HepG2 (cell line): ENCODE data around the gene LRRC51. TPM values are rescaled to one million over a fixed set of nuclear protein-coding genes. Genes with fewer than 3 reads are reported as not detected.
A peak's percentile ranks its signal among the peaks of the same experiment; 100 is the strongest.

Experiments
- BORCS8-MEF2B ChIP-seq: sonication (generic); formaldehyde crosslinking; IDR thresholded peaks from 2 replicates; pipeline ENCODE4 v1.8.0; 2022; ENCODE audit warnings: mild to moderate bottlenecking, missing genetic modification reagents
- ELF3 ChIP-seq: IDR thresholded peaks from 2 replicates; pipeline ENCODE4 v1.6.1; 2016; ENCODE audit warnings: missing genetic modification reagents, missing compliant biosample characterization
- IKZF4 ChIP-seq: sonication (generic); formaldehyde crosslinking; IDR thresholded peaks from 2 replicates; pipeline ENCODE4 v1.5.1; 2020; ENCODE audit warnings: borderline replicate concordance, mild to moderate bottlenecking, low read depth, missing genetic modification reagents; ENCODE audit errors: not compliant biosample characterization
- JDP2 ChIP-seq: sonication (generic); formaldehyde crosslinking; IDR thresholded peaks from 2 replicates; pipeline ENCODE4 v1.8.1; 2022; ENCODE audit warnings: missing genetic modification reagents, borderline replicate concordance
- KLF15 ChIP-seq: sonication (generic); formaldehyde crosslinking; IDR thresholded peaks from 2 replicates; pipeline ENCODE4 v1.8.1; 2023; ENCODE audit warnings: borderline replicate concordance, mild to moderate bottlenecking, inconsistent platforms, missing genetic modification reagents, mixed read lengths
- MAFK ChIP-seq, 2 experiments: IDR thresholded peaks in 1 of 2; conservative IDR thresholded peaks in 1 of 2; 2 replicates each; pipeline ENCODE4 v1.6.1; 2011; ENCODE audit warnings: improper control_type of control experiment in 2 of 2, low read length in 2 of 2
- NPAS2 ChIP-seq: sonication (generic); formaldehyde crosslinking; IDR thresholded peaks from 2 replicates; pipeline ENCODE4 v1.8.0; 2022; ENCODE audit warnings: mild to moderate bottlenecking, missing genetic modification reagents, borderline replicate concordance
- NR2F1 ChIP-seq, 2 experiments: fragments of 450-650 bp in 1 of 2; formaldehyde crosslinking in 1 of 2; IDR thresholded peaks; 2 replicates each; pipeline versions ENCODE4 v1.5.0 to v1.6.1; 2016 to 2020; ENCODE audit warnings: mild to moderate bottlenecking in 1 of 2, missing compliant biosample characterization in 1 of 2, missing genetic modification reagents in 1 of 2, moderate library complexity in 1 of 2
- RBAK ChIP-seq: sonication (generic); formaldehyde crosslinking; IDR thresholded peaks from 2 replicates; pipeline ENCODE4 v1.5.1; 2020; ENCODE audit warnings: mild to moderate bottlenecking, missing genetic modification reagents
- SCMH1 ChIP-seq: sonication (generic); formaldehyde crosslinking; IDR thresholded peaks from 2 replicates; pipeline ENCODE4 v1.9.0; 2021; ENCODE audit warnings: missing genetic modification reagents, mild to moderate bottlenecking, borderline replicate concordance
- SRSF1 ChIP-seq: fragments of 200-400 bp; formaldehyde crosslinking; optimal IDR thresholded peaks from 2 replicates; pipeline ENCODE3; 2017; ENCODE audit warnings: mild to moderate bottlenecking, low read depth, low read length, moderate library complexity
- ZNF17 ChIP-seq: sonication (generic); formaldehyde crosslinking; IDR thresholded peaks from 2 replicates; pipeline ENCODE4 v1.5.0; 2020; ENCODE audit warnings: mild to moderate bottlenecking, missing genetic modification reagents
- ZNF225 ChIP-seq: sonication (generic); formaldehyde crosslinking; IDR thresholded peaks from 2 replicates; pipeline ENCODE4 v1.4.0; 2020; ENCODE audit warnings: mild to moderate bottlenecking, missing genetic modification reagents
- ZNF275 ChIP-seq: sonication (generic); formaldehyde crosslinking; IDR thresholded peaks from 2 replicates; pipeline ENCODE4 v1.8.0; 2022; ENCODE audit warnings: missing genetic modification reagents, mild to moderate bottlenecking, inconsistent platforms, borderline replicate concordance
- ZNF335 ChIP-seq: sonication (generic); formaldehyde crosslinking; IDR thresholded peaks from 2 replicates; pipeline ENCODE4 v1.4.0; 2020; ENCODE audit warnings: missing genetic modification reagents
- ZNF512B ChIP-seq: sonication (generic); formaldehyde crosslinking; IDR thresholded peaks from 2 replicates; pipeline ENCODE4 v1.5.1; 2020; ENCODE audit warnings: missing genetic modification reagents, mild to moderate bottlenecking, borderline replicate concordance
- ZSCAN25 ChIP-seq: sonication (generic); formaldehyde crosslinking; IDR thresholded peaks from 2 replicates; pipeline ENCODE4 v1.8.0; 2022; ENCODE audit warnings: mild to moderate bottlenecking, missing genetic modification reagents
- polyA plus RNA-seq, 8 experiments: library from polyadenylated mRNA; depleted of rRNA in 3 of 8; stranded (reverse) in 7 of 8; unstranded in 1 of 8; fragments of >200 nt; fragmentation: Illumina TruSeq in 4 of 8; extraction: Trizol in 4 of 8; gene quantifications; 2 replicates each; pipeline versions ENCODE4 v1.2.1 to v1.2.3, GENCODE V29; 2011 to 2016; ENCODE audit warnings: low read depth in 4 of 8, missing spikeins in 1 of 8, mixed read lengths in 1 of 8; ENCODE audit not compliant: insufficient read depth in 1 of 8
- total RNA-seq, 5 experiments: library from RNA; depleted of rRNA; stranded (reverse); fragments of >200 nt; fragmentation: Illumina TruSeq; extraction: Trizol; gene quantifications; 2 replicates each; pipeline ENCODE4 v1.2.3, GENCODE V29; 2016; ENCODE audit warnings: low read depth in 1 of 5
- TF ChIP-seq, protein P1 (sequence below): sonication (generic); formaldehyde crosslinking; IDR thresholded peaks from 2 replicates; pipeline ENCODE4 v1.5.0; 2020; ENCODE audit warnings: missing genetic modification reagents
- TF ChIP-seq, protein P2 (sequence below): sonication (generic); formaldehyde crosslinking; IDR thresholded peaks from 2 replicates; pipeline ENCODE4 v1.4.0; 2020; ENCODE audit warnings: missing genetic modification reagents

Gene LRRC51
- total and polyA plus RNA-seq, 2 of the 13 experiments (the other 11 are each of a cell fraction or from before 2014, with no cell fraction given): 5.3 to 6.0 TPM

DNA sequence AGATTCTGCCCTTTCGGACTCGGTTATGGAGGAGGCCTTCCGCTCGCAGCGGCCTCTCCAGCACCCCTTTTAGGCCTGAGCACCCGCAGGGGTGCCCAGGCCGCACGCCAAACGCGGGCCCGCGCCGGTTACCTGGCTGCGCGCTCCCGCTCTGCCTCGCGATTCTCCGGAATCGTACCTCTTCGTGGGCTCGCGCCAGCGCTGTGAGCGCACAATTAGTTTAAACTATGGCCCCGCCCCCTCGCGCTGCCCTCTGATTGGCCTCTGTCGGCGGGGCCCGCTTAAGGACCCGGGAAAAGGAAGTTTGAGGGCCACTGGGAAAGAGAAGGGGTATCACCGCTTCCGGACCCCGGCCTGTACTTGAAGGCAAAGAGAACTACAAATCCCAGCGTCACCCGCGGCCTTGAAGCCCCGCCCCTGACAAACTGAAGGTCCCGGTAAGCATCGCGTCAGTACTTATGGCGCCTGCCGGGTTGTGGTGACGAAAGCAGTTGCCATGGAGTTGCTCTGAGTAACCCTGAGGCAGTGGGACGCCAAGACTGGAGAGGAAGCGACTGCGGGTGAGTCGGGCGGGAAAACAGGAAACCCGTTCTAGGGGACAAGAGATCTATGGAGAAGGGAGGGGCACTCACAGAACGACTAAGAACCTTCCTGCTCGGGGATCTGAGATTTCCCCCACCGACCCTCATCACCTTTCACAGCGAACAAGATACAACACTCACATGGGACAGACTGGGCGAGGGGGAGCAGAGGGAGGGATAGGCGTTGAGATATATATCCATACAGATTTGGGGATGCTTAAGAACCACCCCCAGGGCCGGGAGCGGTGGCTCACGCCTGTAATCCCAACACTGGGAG is at the start of gene LRRC51, which contains the start of gene NUMA1 (continued):
- TF ChIP-seq, protein P1, sequence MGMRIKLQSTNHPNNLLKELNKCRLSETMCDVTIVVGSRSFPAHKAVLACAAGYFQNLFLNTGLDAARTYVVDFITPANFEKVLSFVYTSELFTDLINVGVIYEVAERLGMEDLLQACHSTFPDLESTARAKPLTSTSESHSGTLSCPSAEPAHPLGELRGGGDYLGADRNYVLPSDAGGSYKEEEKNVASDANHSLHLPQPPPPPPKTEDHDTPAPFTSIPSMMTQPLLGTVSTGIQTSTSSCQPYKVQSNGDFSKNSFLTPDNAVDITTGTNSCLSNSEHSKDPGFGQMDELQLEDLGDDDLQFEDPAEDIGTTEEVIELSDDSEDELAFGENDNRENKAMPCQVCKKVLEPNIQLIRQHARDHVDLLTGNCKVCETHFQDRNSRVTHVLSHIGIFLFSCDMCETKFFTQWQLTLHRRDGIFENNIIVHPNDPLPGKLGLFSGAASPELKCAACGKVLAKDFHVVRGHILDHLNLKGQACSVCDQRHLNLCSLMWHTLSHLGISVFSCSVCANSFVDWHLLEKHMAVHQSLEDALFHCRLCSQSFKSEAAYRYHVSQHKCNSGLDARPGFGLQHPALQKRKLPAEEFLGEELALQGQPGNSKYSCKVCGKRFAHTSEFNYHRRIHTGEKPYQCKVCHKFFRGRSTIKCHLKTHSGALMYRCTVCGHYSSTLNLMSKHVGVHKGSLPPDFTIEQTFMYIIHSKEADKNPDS (CRISPR knock-in tag): no peak
- TF ChIP-seq MAFK (conservative IDR thresholded peaks at IDR 0.05 in 1 of 2, IDR thresholded peaks at IDR 0.05 in 1 of 2; ENCODE audit: low read length in 2 of 2) (no peak), ZNF275 (no peak), ELF3 (peak; percentile 74), SCMH1 (no peak), SRSF1 (no peak), ZNF225 (CRISPR knock-in tag) (no peak), ZNF512B (CRISPR knock-in tag) (no peak), NPAS2 (CRISPR knock-in tag) (no peak), RBAK (CRISPR knock-in tag) (no peak), ZSCAN25 (CRISPR knock-in tag) (no peak), ZNF335 (CRISPR knock-in tag) (peak; percentile 78), BORCS8-MEF2B (CRISPR knock-in tag) (peak; percentile 71; the same call in 1 of the 2 replicates), IKZF4 (CRISPR knock-in tag) (no peak), JDP2 (CRISPR knock-in tag) (no peak), NR2F1 (CRISPR knock-in tag; IDR thresholded peaks at IDR 0.05) (no peak), KLF15 (peak; percentile 80; the same call in 1 of the 2 replicates), ZNF17 (no peak)
- TF ChIP-seq, protein P2, sequence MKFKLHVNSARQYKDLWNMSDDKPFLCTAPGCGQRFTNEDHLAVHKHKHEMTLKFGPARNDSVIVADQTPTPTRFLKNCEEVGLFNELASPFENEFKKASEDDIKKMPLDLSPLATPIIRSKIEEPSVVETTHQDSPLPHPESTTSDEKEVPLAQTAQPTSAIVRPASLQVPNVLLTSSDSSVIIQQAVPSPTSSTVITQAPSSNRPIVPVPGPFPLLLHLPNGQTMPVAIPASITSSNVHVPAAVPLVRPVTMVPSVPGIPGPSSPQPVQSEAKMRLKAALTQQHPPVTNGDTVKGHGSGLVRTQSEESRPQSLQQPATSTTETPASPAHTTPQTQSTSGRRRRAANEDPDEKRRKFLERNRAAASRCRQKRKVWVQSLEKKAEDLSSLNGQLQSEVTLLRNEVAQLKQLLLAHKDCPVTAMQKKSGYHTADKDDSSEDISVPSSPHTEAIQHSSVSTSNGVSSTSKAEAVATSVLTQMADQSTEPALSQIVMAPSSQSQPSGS: peak; percentile 49
